AG08396 (cell line): Measurements from ENCODE around the gene NAXE.
"Not testable (repeated sequence)": the region's sequence is repeated elsewhere in the genome, so short reads cannot be mapped to it uniquely, and the experiment has no call there.

Experiments used
- DNase-seq: peaks from one replicate; pipeline ENCODE4 v3.0.0; 2012; ENCODE audit warnings: low spot score, mixed read lengths

The NAXE gene

GRCh38 chr1:156593661-156593989, 2.0 kb downstream of the NAXE start:
- DNase-seq: no peak

GRCh38 chr1:156594190-156594589, 2.6 kb downstream of the NAXE start:
- no peak for DNase-seq

DNA sequence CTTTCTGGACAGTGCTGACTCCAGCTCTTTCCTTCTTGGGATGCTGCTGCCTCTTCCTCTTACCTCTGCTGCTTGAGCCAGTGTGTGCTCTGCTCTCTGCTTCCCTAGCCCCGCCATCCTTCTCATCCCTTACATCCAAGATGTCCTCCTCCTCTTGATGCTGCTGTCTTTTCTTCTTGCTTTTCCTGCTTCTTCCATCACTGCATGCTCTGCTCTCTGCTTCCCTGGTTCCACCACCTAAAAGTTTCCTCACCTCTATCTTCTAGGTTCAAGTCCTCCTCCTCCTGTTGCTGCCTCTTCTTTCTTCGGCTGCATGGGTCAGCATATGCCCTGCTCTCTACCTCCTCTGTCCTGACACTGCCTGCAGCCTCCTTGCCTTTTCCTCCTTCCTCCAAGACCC, 3.4 kb downstream of the NAXE start:
- no peak for DNase-seq

- no peak for DNase-seq
Measured at GRCh38 chr1:156596426-156596825, 4.8 kb downstream of the NAXE start.

- DNase-seq: no peak
Measured at GRCh38 chr1:156598125-156598524, 6.5 kb downstream of the NAXE start.

GRCh38 chr1:156598731-156599432, 7.3 kb downstream of the NAXE start:
- DNase-seq: no peak

DNA sequence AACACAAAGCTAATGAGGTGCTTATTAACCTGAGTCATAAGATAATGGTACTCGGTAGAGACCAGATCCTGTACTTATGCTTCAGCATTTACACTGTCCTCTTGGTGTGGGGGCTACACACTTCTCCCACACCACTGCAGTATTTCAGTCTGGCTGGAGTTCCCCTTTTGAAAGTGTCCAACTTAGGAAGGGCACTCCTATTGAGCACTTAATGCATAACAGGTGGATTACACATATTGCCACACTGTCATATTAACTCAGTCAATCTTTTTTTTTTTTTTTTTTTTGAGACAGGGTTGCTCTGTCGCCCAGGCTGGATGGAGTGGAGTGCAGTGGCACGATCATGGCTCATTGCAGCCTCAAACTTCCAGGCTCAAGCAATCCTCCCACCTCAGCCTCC, 8.2 kb downstream of the NAXE start:
- DNase-seq: no peak

DNA sequence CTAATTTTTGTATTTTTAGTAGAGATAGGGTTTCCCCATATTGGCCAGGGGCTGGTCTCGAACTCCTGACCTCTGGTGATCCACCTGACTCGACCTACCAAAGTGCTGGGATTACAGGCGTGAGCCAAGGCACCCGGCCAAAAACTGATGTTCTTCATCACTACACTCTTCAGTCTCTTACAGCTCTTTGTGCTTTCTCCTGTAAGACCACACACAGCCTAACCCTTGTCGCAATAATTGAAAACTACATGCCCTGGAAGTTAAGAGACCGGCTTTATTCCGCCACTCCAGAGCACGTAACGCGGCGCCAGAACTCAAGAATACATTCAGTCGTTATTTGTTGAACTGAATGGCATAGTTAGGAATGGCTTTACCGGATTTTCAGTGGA, 9.2 kb downstream of the NAXE start:
- no peak for DNase-seq

- peak; percentile 89 for DNase-seq
Measured at GRCh38 chr1:156601122-156601830, 9.7 kb downstream of the NAXE start, which contains the start of gene GPATCH4. TSS of gene GPATCH4 (minus strand) at chr1:156601479.

DNA sequence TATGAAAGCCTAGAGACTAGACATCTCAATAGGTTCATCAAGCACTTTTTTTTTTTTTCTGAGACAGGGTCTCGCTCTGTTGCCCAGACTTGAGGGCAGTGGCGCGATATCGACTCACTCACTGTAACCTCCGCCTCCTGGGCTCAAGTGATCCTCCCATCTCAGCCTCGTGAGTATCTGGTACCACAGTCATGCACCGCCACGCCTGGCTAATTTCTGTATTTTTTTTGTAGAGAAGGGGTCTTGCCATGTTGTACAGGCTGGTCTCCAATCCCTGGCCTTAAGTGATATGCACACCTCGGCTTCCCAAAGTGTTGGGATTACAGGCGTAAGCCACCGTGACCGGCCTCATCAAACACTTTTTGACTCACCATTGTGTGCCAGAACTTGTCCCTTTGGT, 10.3 kb downstream of the NAXE start:
- DNase-seq: no peak

DNA sequence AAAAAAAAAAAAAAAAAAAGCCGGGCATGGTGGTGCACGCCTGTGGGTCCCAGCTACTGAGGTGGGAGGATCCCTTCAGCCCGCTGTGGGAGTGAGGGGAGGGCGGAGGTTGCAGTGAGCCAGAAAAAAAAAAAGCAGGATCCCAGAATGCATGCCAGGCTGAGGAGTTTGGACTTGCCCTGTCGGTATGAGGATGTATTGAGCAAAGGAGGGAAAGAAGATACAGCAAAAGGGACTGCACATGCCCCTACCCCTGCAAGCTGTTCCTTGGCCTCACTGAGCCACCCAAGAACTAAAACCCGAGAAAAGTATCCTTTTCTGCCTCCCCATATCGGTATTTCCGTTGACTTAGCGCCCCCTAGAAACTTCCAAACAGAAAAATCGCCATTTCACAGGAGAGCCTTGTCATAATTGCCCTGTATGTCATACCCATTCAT, 11.0 kb downstream of the NAXE start:
- no peak for DNase-seq

DNA sequence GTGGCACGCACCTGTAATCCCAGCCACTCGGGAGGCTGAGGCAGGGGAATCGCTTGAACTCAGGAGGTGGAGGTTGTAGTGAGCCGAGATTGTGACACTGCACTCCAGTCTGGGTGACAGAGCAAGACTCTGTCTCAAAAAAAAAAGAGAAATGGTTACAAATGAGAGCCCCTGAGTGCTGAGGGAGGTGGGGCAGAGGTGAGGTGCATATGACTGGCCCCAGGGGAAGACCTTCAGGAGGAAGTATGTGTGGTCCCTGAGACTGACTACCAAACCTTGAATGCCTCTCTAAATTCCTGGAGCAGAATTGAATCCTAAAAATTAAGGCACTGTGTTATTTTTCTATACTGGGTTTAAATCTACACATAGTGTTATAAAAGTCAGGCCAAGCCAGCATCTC, 15.8 kb downstream of the NAXE start:
- DNase-seq: not testable (repeated sequence)

DNA sequence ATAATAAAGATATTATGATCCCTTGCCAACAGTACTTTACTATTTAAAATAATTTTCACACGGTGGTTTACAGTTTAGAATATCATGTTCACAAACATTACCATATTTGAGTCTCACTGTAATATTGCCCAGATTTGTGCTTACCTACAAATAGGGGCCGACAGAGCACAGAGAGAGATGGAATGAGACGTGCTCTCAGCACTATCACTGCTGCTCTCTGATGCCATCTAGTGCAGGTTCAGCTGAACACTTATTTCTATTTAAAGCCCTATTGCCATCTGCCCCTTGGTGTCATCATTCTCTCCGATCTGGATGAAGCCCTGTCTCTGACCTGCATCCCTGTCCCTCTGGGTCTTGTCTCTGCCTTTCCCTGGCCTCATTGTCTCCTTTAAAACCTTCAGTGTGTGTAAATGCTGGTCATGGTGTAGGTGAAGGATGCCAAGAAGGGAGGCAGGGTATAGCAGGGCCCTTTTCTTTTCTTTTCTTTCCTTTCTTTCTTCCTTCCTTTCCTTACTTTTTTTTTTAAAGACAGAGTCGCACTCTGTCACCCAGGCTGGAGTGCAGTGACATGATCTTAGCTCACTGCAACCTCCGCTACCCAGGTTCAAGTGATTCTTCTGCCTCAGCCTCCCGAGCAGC, 16.6 kb downstream of the NAXE start:
- DNase-seq: peak; percentile 63

DNA sequence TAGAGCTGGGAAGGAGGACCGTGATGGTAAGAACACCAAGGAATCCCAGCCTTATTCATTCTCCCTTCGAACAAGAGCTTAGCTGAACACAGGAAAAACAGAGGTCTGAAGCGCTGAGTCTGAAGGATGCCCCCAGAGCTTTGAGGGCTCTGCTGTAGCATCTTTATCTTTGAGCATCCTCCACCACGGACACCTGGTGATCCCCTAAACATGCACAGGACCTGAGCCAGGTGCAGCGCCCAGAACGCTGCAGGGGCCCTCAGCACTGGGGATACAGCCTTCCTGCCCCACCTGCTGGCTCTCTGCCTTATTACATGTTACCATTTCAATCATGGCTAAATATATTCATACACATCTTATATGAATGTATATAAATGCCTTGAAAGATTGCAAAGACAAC, 17.4 kb downstream of the NAXE start:
- DNase-seq: no peak

DNA sequence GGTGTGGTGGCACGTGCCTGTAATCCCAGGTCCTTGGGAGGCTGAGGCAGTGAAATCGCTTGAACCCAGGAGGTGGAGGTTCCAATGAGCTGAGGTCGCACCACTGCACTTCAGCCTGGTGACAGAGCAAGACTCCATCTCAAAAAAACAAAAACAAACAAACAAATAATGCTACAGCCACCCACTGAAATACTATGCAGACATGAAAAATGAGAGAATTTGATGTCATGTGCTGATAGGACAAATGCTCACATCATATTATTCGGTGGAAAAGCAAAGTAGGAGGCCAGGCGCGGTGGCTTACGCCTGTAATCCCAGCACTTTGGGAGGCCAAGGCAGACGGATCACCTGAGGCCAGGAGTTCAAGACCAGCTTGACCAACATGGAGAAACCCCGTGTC, 18.5 kb downstream of the NAXE start:
- DNase-seq: not testable (repeated sequence)

- DNase-seq: no peak
Measured at GRCh38 chr1:156612666-156613065, 21.1 kb downstream of the NAXE start.

DNA sequence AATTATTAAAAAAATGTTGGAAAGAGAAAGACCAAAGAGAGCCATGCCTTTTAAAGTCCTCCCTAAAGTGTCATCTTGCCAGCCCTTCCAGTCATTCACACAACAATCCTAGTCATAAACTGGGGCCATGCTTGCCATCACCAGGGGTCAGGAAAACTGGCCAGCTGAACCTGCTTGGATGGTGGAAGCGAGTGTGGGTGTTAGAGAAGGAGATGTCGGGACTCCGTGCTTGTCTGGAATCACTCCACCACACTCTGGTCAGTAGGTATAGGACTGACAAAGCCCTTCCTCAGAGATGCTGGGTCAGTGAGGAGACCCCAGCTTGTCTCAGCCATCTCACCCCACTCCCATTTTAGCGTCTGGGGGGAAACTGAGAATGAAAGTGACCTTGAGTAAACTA, 24.4 kb downstream of the NAXE start:
- no peak for DNase-seq

DNA sequence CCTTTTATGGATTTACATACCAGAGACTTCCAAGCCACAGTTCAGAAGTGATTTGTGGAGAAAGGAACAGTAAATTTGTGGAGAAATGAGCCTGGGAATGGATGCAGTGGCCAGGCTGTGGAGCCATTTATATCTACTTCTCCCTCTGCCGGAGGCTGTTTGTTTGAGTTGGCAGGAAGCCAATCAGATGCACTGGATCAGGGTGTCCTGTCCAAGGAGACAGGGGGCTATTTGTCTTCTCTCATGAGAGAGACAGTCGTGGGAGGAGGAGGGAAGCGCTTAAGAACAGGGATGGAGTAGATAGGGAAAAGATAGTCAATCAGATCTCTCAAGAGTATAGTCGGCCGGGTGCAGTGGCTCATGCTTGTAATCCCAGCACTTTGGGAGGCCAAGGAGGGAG, 24.9 kb downstream of the NAXE start:
- peak; percentile 39 for DNase-seq

DNA sequence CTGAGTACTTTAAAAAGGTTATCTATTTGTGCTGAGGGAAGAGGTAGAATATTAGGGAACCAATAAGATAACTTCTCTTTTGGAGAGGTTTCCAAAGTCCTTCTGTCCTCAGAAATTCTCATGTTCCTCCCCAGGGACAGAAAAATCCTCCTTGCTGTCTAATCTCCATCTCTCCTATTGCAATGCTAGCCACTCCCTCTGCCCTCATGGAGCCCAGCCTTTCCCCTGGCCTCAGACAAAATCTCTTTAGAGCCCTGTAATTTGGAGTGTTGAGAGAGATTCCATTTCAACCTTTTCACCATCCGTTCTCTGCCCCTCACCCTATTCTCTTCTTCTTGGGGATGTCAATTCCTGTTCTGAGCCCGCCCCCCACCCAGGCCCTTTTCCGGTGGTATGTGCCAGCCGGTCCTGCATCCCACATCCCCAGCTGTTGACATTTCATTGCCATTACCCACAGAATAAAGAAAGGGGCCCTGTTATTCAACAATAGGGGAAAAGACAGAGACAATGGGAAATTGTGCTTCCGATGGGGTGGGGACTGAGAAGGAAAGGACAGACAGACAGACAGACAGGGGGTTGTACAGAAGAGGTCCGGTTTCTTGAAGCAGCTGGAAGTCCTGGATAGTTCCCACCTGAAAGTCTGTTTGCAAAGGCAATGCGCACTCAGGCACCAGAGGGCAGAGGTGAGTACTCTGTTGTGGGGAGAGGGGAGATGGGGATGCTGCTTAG, 27.4 kb downstream of the NAXE start, which contains the start of gene HAPLN2:
HAPLN2 (plus strand) TSS at position 563 of the 729 bp plus-strand sequence. CDS start 4,076 bp downstream, outside the sequence.
- no peak for DNase-seq

DNA sequence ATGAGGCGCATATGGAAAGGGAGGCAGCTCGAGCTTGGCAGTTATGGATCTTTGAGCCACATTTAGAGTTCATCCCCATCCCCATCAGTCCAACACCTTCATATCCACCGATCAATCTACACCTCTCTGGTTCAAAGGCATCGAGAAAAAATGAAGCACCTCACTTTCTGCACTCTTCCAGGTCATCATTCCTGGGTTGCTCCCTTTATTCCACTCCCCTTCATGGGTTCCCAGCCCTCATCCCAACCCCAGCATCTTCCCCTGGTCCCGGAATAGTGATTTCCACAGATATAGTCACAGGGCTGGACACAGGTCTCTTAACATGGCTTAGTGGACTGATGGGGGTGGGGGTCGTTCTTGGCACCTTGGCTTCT, 28.0 kb downstream of the NAXE start:
- no peak for DNase-seq

GRCh38 chr1:156622581-156623297, 31.2 kb downstream of the NAXE start:
- DNase-seq: no peak
